Neural crest cell (in vitro differentiated cells): ENCODE data around the gene CSH1. TPM values are rescaled to one million over a fixed set of nuclear protein-coding genes. Genes with fewer than 3 reads are reported as not detected.
"Not testable (repeated sequence)": the region's sequence is repeated elsewhere in the genome, so short reads cannot be mapped to it uniquely, and the experiment has no call there.

Experiments used
- DNase-seq: peaks from one replicate; pipeline ENCODE4 v3.0.0; 2021; ENCODE audit warnings: low read depth, mixed read lengths, low spot score
- H3K27ac Mint-ChIP-seq: one replicate; pipeline ENCODE4 v1.8.0; 2021; ENCODE audit warnings: mild to moderate bottlenecking, mixed read lengths; ENCODE audit not compliant: unreplicated experiment
- H3K27me3 Mint-ChIP-seq: 2 replicates; pipeline ENCODE4 v1.8.0; 2021; ENCODE audit warnings: low read depth, mild to moderate bottlenecking, mixed read lengths
- H3K36me3 Mint-ChIP-seq: 2 replicates; pipeline ENCODE4 v1.8.0; 2021; ENCODE audit warnings: low read depth, mild to moderate bottlenecking, mixed read lengths
- H3K4me1 Mint-ChIP-seq: 2 replicates; pipeline ENCODE4 v1.8.0; 2021; ENCODE audit warnings: mixed read lengths
- H3K4me3 Mint-ChIP-seq: one replicate; pipeline ENCODE4 v1.8.0; 2021; ENCODE audit warnings: mild to moderate bottlenecking, mixed read lengths
- H3K9me3 Mint-ChIP-seq: 2 replicates; pipeline ENCODE4 v1.8.0; 2021; ENCODE audit warnings: mixed read lengths
- total RNA-seq: library from RNA; stranded (reverse); gene quantifications from 2 replicates; pipeline ENCODE4 v1.2.1, GENCODE V29; 2021
- TF ChIP-seq, protein P1 (sequence below): fragments of 200-600 bp; sonication (generic); conservative IDR thresholded peaks from 2 replicates; pipeline ENCODE4 v1.5.0; 2021; ENCODE audit warnings: antibody characterized with exemption, mild to moderate bottlenecking

Gene CSH1
- total RNA-seq, 1 donor from 2014 or later: not detected

- H3K9me3 Mint-ChIP-seq: no peaks in the 10 kb centered on the region
- no peak for DNase-seq
- TF ChIP-seq, protein P1, sequence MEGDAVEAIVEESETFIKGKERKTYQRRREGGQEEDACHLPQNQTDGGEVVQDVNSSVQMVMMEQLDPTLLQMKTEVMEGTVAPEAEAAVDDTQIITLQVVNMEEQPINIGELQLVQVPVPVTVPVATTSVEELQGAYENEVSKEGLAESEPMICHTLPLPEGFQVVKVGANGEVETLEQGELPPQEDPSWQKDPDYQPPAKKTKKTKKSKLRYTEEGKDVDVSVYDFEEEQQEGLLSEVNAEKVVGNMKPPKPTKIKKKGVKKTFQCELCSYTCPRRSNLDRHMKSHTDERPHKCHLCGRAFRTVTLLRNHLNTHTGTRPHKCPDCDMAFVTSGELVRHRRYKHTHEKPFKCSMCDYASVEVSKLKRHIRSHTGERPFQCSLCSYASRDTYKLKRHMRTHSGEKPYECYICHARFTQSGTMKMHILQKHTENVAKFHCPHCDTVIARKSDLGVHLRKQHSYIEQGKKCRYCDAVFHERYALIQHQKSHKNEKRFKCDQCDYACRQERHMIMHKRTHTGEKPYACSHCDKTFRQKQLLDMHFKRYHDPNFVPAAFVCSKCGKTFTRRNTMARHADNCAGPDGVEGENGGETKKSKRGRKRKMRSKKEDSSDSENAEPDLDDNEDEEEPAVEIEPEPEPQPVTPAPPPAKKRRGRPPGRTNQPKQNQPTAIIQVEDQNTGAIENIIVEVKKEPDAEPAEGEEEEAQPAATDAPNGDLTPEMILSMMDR: no peak
- H3K4me3 Mint-ChIP-seq: no peak overlapping the region
- H3K36me3 Mint-ChIP-seq: no peaks in the 10 kb centered on the region
- H3K27ac Mint-ChIP-seq: no peak overlapping the region
- peaks cover 6% of the 10 kb centered on the region for H3K4me1 Mint-ChIP-seq
- H3K27me3 Mint-ChIP-seq: no peaks in the 10 kb centered on the region
These were observed 29.8 kb upstream of the CSH1 start for GRCh38 chr17:63926164-63926563.

DNA sequence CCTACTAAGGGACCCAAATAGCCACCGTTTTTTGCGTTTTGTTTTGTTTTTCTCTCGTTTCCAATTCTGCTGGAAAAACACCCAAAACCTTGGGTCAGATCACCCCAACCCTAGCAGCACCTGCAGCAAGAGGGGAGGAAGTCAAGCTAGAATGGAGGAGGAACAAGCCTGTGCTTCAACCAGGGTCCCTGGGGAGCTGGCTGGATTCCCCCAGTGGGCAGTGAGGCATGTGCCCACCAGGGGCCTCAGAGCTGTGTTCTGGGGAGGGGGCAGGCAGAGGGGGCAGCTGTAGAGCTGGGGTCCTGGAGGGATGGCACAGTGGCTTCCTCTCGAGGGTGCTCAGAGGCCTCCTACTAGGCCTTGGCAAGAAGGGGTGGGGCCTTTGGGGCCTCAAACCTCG is 29.2 kb upstream of the CSH1 start:
- no peak overlapping the region for H3K27ac Mint-ChIP-seq
- no peak for DNase-seq
- no peaks in the 10 kb centered on the region for H3K27me3 Mint-ChIP-seq
- TF ChIP-seq, protein P1: no peak
- no peaks in the 10 kb centered on the region for H3K9me3 Mint-ChIP-seq
- peaks cover 1% of the 10 kb centered on the region for H3K4me1 Mint-ChIP-seq
- H3K36me3 Mint-ChIP-seq: no peaks in the 10 kb centered on the region
- no peak overlapping the region for H3K4me3 Mint-ChIP-seq

DNA sequence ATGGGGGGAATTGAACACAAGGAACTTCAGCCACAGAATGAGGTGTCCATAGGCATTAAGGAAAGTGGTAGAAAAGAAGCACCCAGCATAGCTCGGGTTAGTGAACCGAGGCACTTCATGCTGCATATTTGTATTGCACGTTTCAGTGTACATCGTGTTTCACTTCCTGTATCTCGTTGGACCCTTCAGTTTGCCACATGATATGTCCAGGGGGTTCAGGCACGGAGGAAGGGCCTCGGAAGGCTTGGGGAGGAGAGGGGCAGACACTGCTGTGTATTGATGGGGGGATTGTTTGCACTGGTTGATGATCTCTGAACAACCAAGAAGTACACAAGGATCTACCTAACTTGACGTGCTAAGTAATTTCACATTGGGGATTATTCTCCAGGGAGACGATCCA is 26.0 kb upstream of the CSH1 start:
- not testable (repeated sequence) for DNase-seq, H3K36me3 Mint-ChIP-seq, H3K27ac Mint-ChIP-seq, H3K4me1 Mint-ChIP-seq, H3K27me3 Mint-ChIP-seq, H3K4me3 Mint-ChIP-seq, H3K9me3 Mint-ChIP-seq

DNA sequence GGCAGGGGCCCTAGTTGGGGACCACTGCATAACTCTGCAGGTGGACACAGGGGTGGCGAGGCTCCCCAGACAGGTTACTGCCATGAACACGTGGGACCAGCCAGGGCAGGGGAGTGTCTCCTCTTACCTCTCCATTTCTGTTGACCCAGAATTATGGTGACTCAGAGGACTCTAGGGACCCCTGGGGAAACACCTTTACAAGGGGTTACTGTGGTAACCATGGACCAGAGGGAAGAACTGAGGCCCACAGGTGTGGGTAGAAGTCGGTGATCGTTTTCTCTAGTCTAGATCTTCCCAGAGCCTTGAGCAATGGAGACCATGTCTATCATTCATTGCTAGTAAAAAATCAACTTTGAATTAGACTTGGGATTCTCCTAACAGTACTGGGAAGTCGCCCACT is 24.4 kb upstream of the CSH1 start:
- not testable (repeated sequence) for H3K9me3 Mint-ChIP-seq, H3K27me3 Mint-ChIP-seq, H3K4me1 Mint-ChIP-seq, DNase-seq, H3K36me3 Mint-ChIP-seq, H3K27ac Mint-ChIP-seq, H3K4me3 Mint-ChIP-seq

- not testable (repeated sequence) for H3K9me3 Mint-ChIP-seq, H3K4me1 Mint-ChIP-seq, DNase-seq, H3K36me3 Mint-ChIP-seq, H3K4me3 Mint-ChIP-seq, H3K27me3 Mint-ChIP-seq
- peak overlapping the region; percentile 57 for H3K27ac Mint-ChIP-seq
These were observed 23.7 kb upstream of the CSH1 start for GRCh38 chr17:63920050-63920449.

DNA sequence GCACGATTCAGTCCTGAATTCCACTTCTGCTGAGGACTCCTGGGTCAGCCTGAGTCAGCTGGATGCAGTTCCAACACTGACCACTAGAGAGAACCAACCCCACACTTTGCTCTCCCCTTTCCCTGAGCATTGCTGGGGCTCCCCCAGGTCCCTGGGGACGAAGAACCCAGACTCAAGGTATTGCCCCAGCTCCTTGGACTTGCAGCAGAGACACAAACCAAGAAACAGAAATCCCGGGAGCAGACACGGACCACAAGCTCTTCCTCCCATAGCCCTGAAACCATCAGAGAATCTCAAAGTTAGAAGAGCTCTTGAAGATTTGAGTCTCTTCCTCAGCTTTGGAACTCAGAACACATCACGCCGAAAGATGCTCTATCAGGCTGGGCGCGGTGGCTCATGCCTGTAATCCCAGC is 22.9 kb upstream of the CSH1 start:
- no peaks in the 10 kb centered on the region for H3K36me3 Mint-ChIP-seq
- H3K9me3 Mint-ChIP-seq: no peaks in the 10 kb centered on the region
- peak; percentile 72 for DNase-seq
- H3K27me3 Mint-ChIP-seq: no peaks in the 10 kb centered on the region
- H3K27ac Mint-ChIP-seq: no peak overlapping the region
- TF ChIP-seq, protein P1: peak; percentile 76
- peaks cover 9% of the 10 kb centered on the region for H3K4me1 Mint-ChIP-seq
- no peak overlapping the region for H3K4me3 Mint-ChIP-seq

DNA sequence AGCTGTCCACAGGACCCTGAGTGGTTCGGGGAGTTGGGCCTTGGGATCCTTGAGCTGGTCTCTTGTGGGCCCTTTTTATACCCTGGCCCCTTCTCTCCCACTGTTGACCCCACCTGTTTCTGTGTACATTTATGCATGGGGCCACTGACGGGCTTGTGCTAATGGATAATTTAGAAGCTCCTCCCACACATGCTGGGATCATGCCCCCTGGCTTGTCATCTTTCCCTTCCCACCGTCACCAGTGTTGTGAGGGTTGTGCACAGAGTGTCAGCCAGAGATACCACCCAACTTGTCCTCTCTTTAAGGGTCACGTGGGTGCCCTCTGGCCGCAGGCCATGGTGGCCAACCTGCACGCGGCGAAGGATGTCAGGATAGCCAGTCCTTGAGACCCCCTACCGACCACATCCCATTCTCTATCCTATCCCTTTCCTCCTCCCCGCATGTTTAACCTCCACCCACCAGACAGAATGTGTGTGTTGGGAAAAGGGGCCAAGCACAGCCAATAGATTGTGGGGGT is 22.5 kb upstream of the CSH1 start, which contains the start of gene GH1:
GH1 (minus strand) TSS at position 51 of the 517 bp plus-strand sequence. CDS start 63 bp downstream, outside the sequence.
- H3K27me3 Mint-ChIP-seq, H3K27ac Mint-ChIP-seq, H3K4me1 Mint-ChIP-seq, H3K4me3 Mint-ChIP-seq, H3K9me3 Mint-ChIP-seq, DNase-seq, H3K36me3 Mint-ChIP-seq: not testable (repeated sequence)

GRCh38 chr17:63918305-63918704 is 21.9 kb upstream of the CSH1 start:
- Mint-ChIP-seq H3K9me3 (no peaks in the 10 kb centered on the region), H3K27ac (no peak overlapping the region), H3K36me3 (no peaks in the 10 kb centered on the region), H3K4me3 (no peak overlapping the region), H3K27me3 (no peaks in the 10 kb centered on the region), H3K4me1 (peaks cover 9% of the 10 kb centered on the region)
- TF ChIP-seq, protein P1: no peak
- DNase-seq: no peak
